Hepatocyte (in vitro differentiated cells): Measurements from ENCODE around the gene VWC2. TPM values are rescaled to one million over a fixed set of nuclear protein-coding genes. Genes with fewer than 3 reads are reported as not detected.

Experiments used
- DNase-seq: peaks from one replicate; pipeline ENCODE4 v3.0.0-alpha.2; 2016; ENCODE audit warnings: low spot score
- H2AFZ ChIP-seq: fragments of 200-600 bp; sonication (generic); 2 replicates; pipeline ENCODE4 v1.6.0; 2016; ENCODE audit warnings: antibody characterized with exemption, mild to moderate bottlenecking
- H3K27ac ChIP-seq: fragments of 200-600 bp; sonication (generic); 2 replicates; pipeline ENCODE4 v1.5.1; 2016; ENCODE audit warnings: mild to moderate bottlenecking
- H3K27me3 ChIP-seq: fragments of 200-600 bp; sonication (generic); 2 replicates; pipeline ENCODE4 v1.6.1; 2016
- H3K36me3 ChIP-seq: fragments of 200-600 bp; sonication (generic); replicated peaks from 2 replicates; pipeline ENCODE4 v1.5.1; 2016; ENCODE audit warnings: low read depth; ENCODE audit not compliant: insufficient read depth
- H3K4me1 ChIP-seq: fragments of 200-600 bp; sonication (generic); 2 replicates; pipeline ENCODE4 v1.5.1; 2016; ENCODE audit warnings: mild to moderate bottlenecking, moderate library complexity; ENCODE audit not compliant: insufficient read depth
- H3K4me2 ChIP-seq: fragments of 200-600 bp; sonication (generic); 2 replicates; pipeline ENCODE4 v1.6.0; 2016
- H3K4me3 ChIP-seq: fragments of 200-600 bp; sonication (generic); 2 replicates; pipeline ENCODE4 v1.5.1; 2016; ENCODE audit warnings: mild to moderate bottlenecking
- H3K79me2 ChIP-seq: fragments of 200-600 bp; sonication (generic); 2 replicates; pipeline ENCODE4 v1.6.0; 2017; ENCODE audit warnings: mild to moderate bottlenecking
- H3K9me2 ChIP-seq: fragments of 200-600 bp; sonication (generic); replicated peaks from 2 replicates; pipeline ENCODE4 v1.6.0; 2017; ENCODE audit warnings: mild to moderate bottlenecking; ENCODE audit not compliant: insufficient read depth
- H3K9me3 ChIP-seq: fragments of 200-600 bp; sonication (generic); 2 replicates; pipeline ENCODE4 v1.5.1; 2016; ENCODE audit warnings: low read depth, mild to moderate bottlenecking
- H4K20me1 ChIP-seq: fragments of 200-600 bp; sonication (generic); 2 replicates; pipeline ENCODE4 v1.6.0; 2016; ENCODE audit warnings: mild to moderate bottlenecking; ENCODE audit not compliant: insufficient read depth, poor library complexity, severe bottlenecking
- CTCF ChIP-seq: fragments of 200-600 bp; sonication (generic); IDR thresholded peaks from 2 replicates; pipeline ENCODE4 v1.5.1; 2016; ENCODE audit warnings: antibody characterized with exemption, mild to moderate bottlenecking; ENCODE audit not compliant: poor library complexity
- EZH2 ChIP-seq: fragments of 200-600 bp; sonication (generic); IDR thresholded peaks from 2 replicates; pipeline ENCODE4 v1.6.1; 2016; ENCODE audit warnings: antibody characterized with exemption, mild to moderate bottlenecking, borderline replicate concordance
- EZH2phosphoT487 ChIP-seq: fragments of 200-600 bp; sonication (generic); IDR thresholded peaks from one replicate; pipeline ENCODE4 v1.6.1; 2018; ENCODE audit warnings: antibody characterized with exemption, mild to moderate bottlenecking, low read depth, moderate library complexity; ENCODE audit not compliant: unreplicated experiment, severe bottlenecking
- WGBS: methylation state at CpG from one replicate; pipeline ENCODE4 v1.1.6; 2016; ENCODE audit warnings: low lambda C conversion rate; ENCODE audit errors: missing lambda C conversion rate; 5-methylcytosine and 5-hydroxymethylcytosine counted together
- polyA plus RNA-seq: library from polyadenylated mRNA; unstranded; fragments of >200 nt; fragmentation: Nextera tagmentation; extraction: Ambion mirVana; gene quantifications from 2 replicates; pipeline ENCODE4 v1.2.1, GENCODE V29; 2016
- total RNA-seq: library from RNA; depleted of rRNA; stranded (reverse); fragments of >200 nt; gene quantifications from 2 replicates; pipeline ENCODE4 v1.2.3, GENCODE V29; 2014

VWC2 gene
- total and polyA plus RNA-seq, 2 experiments from 2014 or later = not detected

- 98% methylated on average over 3 of the region's 3 CpGs for WGBS
- Histone ChIP-seq H4K20me1 (no peaks in the 10 kb centered on the region), H3K27ac (no peak overlapping the region), H3K9me3 (no peaks in the 10 kb centered on the region), H3K79me2 (no peaks in the 10 kb centered on the region), H3K9me2 (no peaks in the 10 kb centered on the region), H3K36me3 (no peaks in the 10 kb centered on the region), H3K4me2 (no peak overlapping the region), H2AFZ (no peak overlapping the region), H3K4me1 (no peaks in the 10 kb centered on the region), H3K4me3 (no peak overlapping the region), H3K27me3 (peaks cover 14% of the 10 kb centered on the region)
- no peak for DNase-seq
- TF ChIP-seq EZH2 (no peak), EZH2phosphoT487 (no peak), CTCF (no peak)
Measured at GRCh38 chr7:49763791-49764190, 9.6 kb upstream of the VWC2 start.

GRCh38 chr7:49766966-49767365 is 6.5 kb upstream of the VWC2 start:
- no peaks in the 10 kb centered on the region for H3K9me2 ChIP-seq
- no peak overlapping the region for H2AFZ ChIP-seq
- H3K36me3 ChIP-seq = no peaks in the 10 kb centered on the region
- H3K4me1 ChIP-seq = no peaks in the 10 kb centered on the region
- H3K9me3 ChIP-seq = no peaks in the 10 kb centered on the region
- DNase-seq = no peak
- H3K4me2 ChIP-seq = no peak overlapping the region
- H3K79me2 ChIP-seq = no peaks in the 10 kb centered on the region
- TF ChIP-seq EZH2 (no peak), CTCF (no peak), EZH2phosphoT487 (no peak)
- no peaks in the 10 kb centered on the region for H4K20me1 ChIP-seq
- H3K27ac ChIP-seq = no peak overlapping the region
- WGBS = 94% methylated on average over 1 of the region's 1 CpG
- H3K4me3 ChIP-seq = no peak overlapping the region
- peaks cover 42% of the 10 kb centered on the region for H3K27me3 ChIP-seq

- H3K9me2 ChIP-seq = no peaks in the 10 kb centered on the region
- no peak for TF ChIP-seq EZH2
- no peak for TF ChIP-seq EZH2phosphoT487
- no peak for TF ChIP-seq CTCF
- no peaks in the 10 kb centered on the region for H3K4me1 ChIP-seq
- no peak for DNase-seq
- no peaks in the 10 kb centered on the region for H3K36me3 ChIP-seq
- no peak overlapping the region for H3K4me2 ChIP-seq
- H2AFZ ChIP-seq = no peak overlapping the region
- H3K4me3 ChIP-seq = no peak overlapping the region
- H3K79me2 ChIP-seq = no peaks in the 10 kb centered on the region
- H4K20me1 ChIP-seq = no peaks in the 10 kb centered on the region
- WGBS = 72% methylated on average over 5 of the region's 5 CpGs
- no peak overlapping the region for H3K27ac ChIP-seq
- no peaks in the 10 kb centered on the region for H3K9me3 ChIP-seq
- H3K27me3 ChIP-seq = peaks cover 50% of the 10 kb centered on the region
Measured at GRCh38 chr7:49767719-49768118, 5.7 kb upstream of the VWC2 start.

GRCh38 chr7:49768254-49768653 is 5.2 kb upstream of the VWC2 start:
- Histone ChIP-seq H3K4me1 (peaks cover 2% of the 10 kb centered on the region), H3K27me3 (peaks cover 55% of the 10 kb centered on the region), H3K27ac (no peak overlapping the region), H3K4me2 (no peak overlapping the region), H3K36me3 (no peaks in the 10 kb centered on the region), H3K4me3 (no peak overlapping the region), H3K9me2 (no peaks in the 10 kb centered on the region), H3K79me2 (no peaks in the 10 kb centered on the region), H4K20me1 (no peaks in the 10 kb centered on the region), H2AFZ (no peak overlapping the region), H3K9me3 (no peaks in the 10 kb centered on the region)
- DNase-seq = no peak
- TF ChIP-seq CTCF (no peak), EZH2phosphoT487 (no peak), EZH2 (no peak)
- 74% methylated on average over 3 of the region's 3 CpGs for WGBS
